ENCODE data around the gene EYA2. TPM values are rescaled to one million over a fixed set of nuclear protein-coding genes. Genes with fewer than 3 reads are reported as not detected.

The EYA2 gene
- total and polyA plus RNA-seq, 2 donors (not counting 1 experiment from before 2014, with no cell fraction given), result 1.1 to 2.8 TPM

DNA sequence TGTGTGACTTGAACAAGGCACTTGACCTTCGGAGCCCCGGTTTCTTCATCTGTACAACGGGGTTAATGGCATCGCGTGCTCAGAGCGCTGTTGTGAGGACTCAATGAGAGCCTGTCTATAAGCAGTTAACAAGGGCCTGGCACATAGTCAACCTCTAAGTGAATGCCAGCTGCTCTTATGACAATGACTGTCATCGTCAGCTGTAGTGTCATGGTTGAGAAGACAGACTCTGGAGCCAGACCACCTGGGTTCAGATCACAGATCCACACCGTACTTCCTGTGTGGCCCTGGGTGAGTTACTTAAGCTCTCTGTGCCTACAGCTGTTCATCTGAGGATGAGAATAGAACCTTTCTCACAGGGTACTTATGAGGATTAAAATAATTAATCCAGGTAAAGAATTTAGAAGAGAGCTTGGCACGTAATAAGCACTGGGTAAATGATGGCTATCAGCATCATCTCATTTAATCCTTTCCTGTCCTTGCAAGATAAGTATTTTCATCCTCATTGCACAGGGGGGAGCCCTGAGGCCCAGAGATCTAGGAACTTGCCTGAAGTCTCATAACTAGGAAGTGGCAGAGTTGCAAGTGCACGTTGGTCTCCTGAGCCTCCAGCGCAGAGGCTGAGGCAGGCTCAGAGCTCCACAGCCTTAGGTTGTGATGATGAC, 105.3 kb downstream of the EYA2 start:
- no peak overlapping the region for H3K4me3 Mint-ChIP-seq
- intact Hi-C loops (cut with micrococcal nuclease), result no loop called here
- peaks cover 7% of the 10 kb centered on the region for H3K9me3 Mint-ChIP-seq (ENCODE audit: insufficient read depth)
- H3K4me1 Mint-ChIP-seq, result no peaks in the 10 kb centered on the region
- H3K27ac ChIP-seq (ENCODE audit: low read length in 2 of 2), result no peak overlapping the region
- DNase-seq (no peak), ATAC-seq (ENCODE audit: low read depth) (no peak)
- no peak overlapping the region for H3K4me2 ChIP-seq (replicated peaks; ENCODE audit: low read depth, low read length, poor library complexity, severe bottlenecking)
- no peak overlapping the region for H3K4me3 ChIP-seq (ENCODE audit: control extremely low read depth in 1 of 5, extremely low read depth in 1 of 5, insufficient read depth in 1 of 5, low read depth in 2 of 5, low read length in 4 of 5)
- H2AFZ ChIP-seq (ENCODE audit: insufficient read depth, low read depth, low read length, poor library complexity, severe bottlenecking), result no peak overlapping the region
- H4K20me1 ChIP-seq (ENCODE audit: control insufficient read depth, insufficient read depth, low read length, poor library complexity, severe bottlenecking), result no peaks in the 10 kb centered on the region
- 80% methylated on average over 9 of the region's 11 CpGs for whole genome bisulfite sequencing (ENCODE audit: insufficient coverage)
- peaks cover 21% of the 10 kb centered on the region for H3K27me3 Mint-ChIP-seq
- no peak overlapping the region for H3K9ac ChIP-seq (ENCODE audit: low read length)
- no peaks in the 10 kb centered on the region for H3K36me3 ChIP-seq (replicated peaks in 1 of 2; ENCODE audit: control extremely low read depth in 1 of 2, control insufficient read depth in 1 of 2, extremely low read depth in 1 of 2, insufficient read depth in 2 of 2, low read length in 1 of 2)
- POLR2A ChIA-PET, result no interaction called here
- H3K4me1 ChIP-seq (ENCODE audit: control insufficient read depth in 2 of 2, insufficient read depth in 2 of 2, low read length in 2 of 2), result no peaks in the 10 kb centered on the region
- no peak overlapping the region for H3K27ac Mint-ChIP-seq
- no peaks in the 10 kb centered on the region for H3K79me2 ChIP-seq (ENCODE audit: control insufficient read depth, insufficient read depth, low read length)
- no peak for TF ChIP-seq EZH2 (IDR thresholded peaks at IDR 0.05; ENCODE audit: borderline replicate concordance, insufficient read depth, low read depth, low read length, poor library complexity, severe bottlenecking)
- TF ChIP-seq, protein P1, sequence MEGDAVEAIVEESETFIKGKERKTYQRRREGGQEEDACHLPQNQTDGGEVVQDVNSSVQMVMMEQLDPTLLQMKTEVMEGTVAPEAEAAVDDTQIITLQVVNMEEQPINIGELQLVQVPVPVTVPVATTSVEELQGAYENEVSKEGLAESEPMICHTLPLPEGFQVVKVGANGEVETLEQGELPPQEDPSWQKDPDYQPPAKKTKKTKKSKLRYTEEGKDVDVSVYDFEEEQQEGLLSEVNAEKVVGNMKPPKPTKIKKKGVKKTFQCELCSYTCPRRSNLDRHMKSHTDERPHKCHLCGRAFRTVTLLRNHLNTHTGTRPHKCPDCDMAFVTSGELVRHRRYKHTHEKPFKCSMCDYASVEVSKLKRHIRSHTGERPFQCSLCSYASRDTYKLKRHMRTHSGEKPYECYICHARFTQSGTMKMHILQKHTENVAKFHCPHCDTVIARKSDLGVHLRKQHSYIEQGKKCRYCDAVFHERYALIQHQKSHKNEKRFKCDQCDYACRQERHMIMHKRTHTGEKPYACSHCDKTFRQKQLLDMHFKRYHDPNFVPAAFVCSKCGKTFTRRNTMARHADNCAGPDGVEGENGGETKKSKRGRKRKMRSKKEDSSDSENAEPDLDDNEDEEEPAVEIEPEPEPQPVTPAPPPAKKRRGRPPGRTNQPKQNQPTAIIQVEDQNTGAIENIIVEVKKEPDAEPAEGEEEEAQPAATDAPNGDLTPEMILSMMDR (IDR thresholded peaks at IDR 0.05), result no peak
- H3K9me3 ChIP-seq (ENCODE audit: control extremely low read depth in 1 of 3, control insufficient read depth in 2 of 3, insufficient read depth in 1 of 3, low read length in 2 of 3), result peaks cover 0 to 3% (median 0%) of the 10 kb centered on the region in 3 donors
- H3K27me3 ChIP-seq (replicated peaks in 1 of 4; ENCODE audit: control extremely low read depth in 1 of 4, control insufficient read depth in 3 of 4, insufficient read depth in 4 of 4, low read length in 3 of 4), result peaks cover 0 to 3% (median 0%) of the 10 kb centered on the region in 4 experiments
- CTCF ChIA-PET, result no interaction called here

DNA sequence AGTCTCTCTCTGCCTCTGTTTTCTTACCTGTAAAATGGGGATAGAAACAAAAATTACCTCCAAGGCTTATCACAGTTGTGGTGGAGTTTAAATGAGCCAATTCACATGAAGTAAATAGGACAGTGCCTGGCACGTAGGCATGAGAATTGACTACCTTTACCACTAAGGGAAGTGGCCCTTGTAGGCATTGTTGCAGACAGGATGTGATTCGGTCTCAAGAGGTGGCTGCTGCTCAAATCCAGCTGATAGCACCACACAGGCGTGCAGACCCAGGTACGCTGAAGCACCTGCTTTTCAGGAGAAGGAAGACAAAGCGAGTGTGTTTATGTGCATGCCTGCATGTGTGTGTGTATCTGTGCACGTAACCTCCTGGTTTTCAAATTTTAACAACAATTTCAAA, 108.6 kb downstream of the EYA2 start:
- no peak for TF ChIP-seq EZH2 (IDR thresholded peaks at IDR 0.05; ENCODE audit: borderline replicate concordance, insufficient read depth, low read depth, low read length, poor library complexity, severe bottlenecking)
- TF ChIP-seq, protein P1 (IDR thresholded peaks at IDR 0.05), result no peak
- intact Hi-C loops (cut with micrococcal nuclease), result no loop called here
- H3K27ac Mint-ChIP-seq, result no peak overlapping the region
- H3K27ac ChIP-seq (ENCODE audit: low read length in 2 of 2), result no peak overlapping the region
- H3K27me3 ChIP-seq (replicated peaks in 1 of 4; ENCODE audit: control extremely low read depth in 1 of 4, control insufficient read depth in 3 of 4, insufficient read depth in 4 of 4, low read length in 3 of 4), result peaks cover 0 to 3% (median under 1%) of the 10 kb centered on the region in 4 experiments
- no peak overlapping the region for H2AFZ ChIP-seq (ENCODE audit: insufficient read depth, low read depth, low read length, poor library complexity, severe bottlenecking)
- H3K4me3 ChIP-seq (ENCODE audit: control extremely low read depth in 1 of 5, extremely low read depth in 1 of 5, insufficient read depth in 1 of 5, low read depth in 2 of 5, low read length in 4 of 5), result no peak overlapping the region
- peaks cover 36% of the 10 kb centered on the region for H3K27me3 Mint-ChIP-seq
- H3K4me1 Mint-ChIP-seq, result no peaks in the 10 kb centered on the region
- H3K36me3 ChIP-seq (replicated peaks in 1 of 2; ENCODE audit: control extremely low read depth in 1 of 2, control insufficient read depth in 1 of 2, extremely low read depth in 1 of 2, insufficient read depth in 2 of 2, low read length in 1 of 2), result no peaks in the 10 kb centered on the region
- no peak overlapping the region for H3K4me2 ChIP-seq (replicated peaks; ENCODE audit: low read depth, low read length, poor library complexity, severe bottlenecking)
- H4K20me1 ChIP-seq (ENCODE audit: control insufficient read depth, insufficient read depth, low read length, poor library complexity, severe bottlenecking), result no peaks in the 10 kb centered on the region
- no peaks in the 10 kb centered on the region for H3K4me1 ChIP-seq (ENCODE audit: control insufficient read depth in 2 of 2, insufficient read depth in 2 of 2, low read length in 2 of 2)
- ATAC-seq (ENCODE audit: low read depth), result no peak
- 50% methylated on average over 1 of the region's 6 CpGs for WGBS (ENCODE audit: insufficient coverage)
- ChIA-PET POLR2A (no interaction called here), CTCF (no interaction called here)
- H3K9me3 ChIP-seq (ENCODE audit: control extremely low read depth in 1 of 3, control insufficient read depth in 2 of 3, insufficient read depth in 1 of 3, low read length in 2 of 3), result peaks cover 0 to 11% (median 0%) of the 10 kb centered on the region in 3 donors
- no peaks in the 10 kb centered on the region for H3K79me2 ChIP-seq (ENCODE audit: control insufficient read depth, insufficient read depth, low read length)
- DNase-seq, result no peak
- H3K9me3 Mint-ChIP-seq (ENCODE audit: insufficient read depth), result peaks cover 7% of the 10 kb centered on the region
- no peak overlapping the region for H3K4me3 Mint-ChIP-seq
- H3K9ac ChIP-seq (ENCODE audit: low read length), result no peak overlapping the region

All from B cell (primary cell).